Neural cell (in vitro differentiated cells): ENCODE data around the gene ATP5F1E. TPM values are rescaled to one million over a fixed set of nuclear protein-coding genes. Genes with fewer than 3 reads are reported as not detected.

Experiments
- H2AFZ ChIP-seq: fragments of 200-600, 300-800 bp; sonication (generic), shearing (Covaris generic); 2 replicates; pipeline ENCODE4 v1.6.0; 2014; ENCODE audit warnings: low read depth, mild to moderate bottlenecking, antibody characterized with exemption, low read length, moderate library complexity
- H3F3A ChIP-seq: fragments of 200-600 bp; shearing (Covaris generic); 2 replicates; pipeline ENCODE4 v1.6.1; 2016; ENCODE audit warnings: mild to moderate bottlenecking, moderate library complexity, mixed read lengths, antibody characterized with exemption, low read length; ENCODE audit not compliant: insufficient read depth, poor library complexity, severe bottlenecking
- H3K27ac ChIP-seq: fragments of 200-600, 300-800 bp; sonication (generic), shearing (Covaris generic); 2 replicates; pipeline ENCODE4 v1.5.1; 2014; ENCODE audit warnings: mild to moderate bottlenecking, low read length, moderate library complexity
- H3K27me3 ChIP-seq: fragments of 300-800, 200-600 bp; sonication (generic), shearing (Covaris generic); 2 replicates; pipeline ENCODE4 v1.6.0; 2014; ENCODE audit warnings: mild to moderate bottlenecking, low read depth, low read length, moderate library complexity; ENCODE audit not compliant: insufficient read depth
- H3K36me3 ChIP-seq: fragments of 300-800, 200-600 bp; sonication (generic), shearing (Covaris generic); 2 replicates; pipeline ENCODE4 v1.5.1; 2014; ENCODE audit warnings: mild to moderate bottlenecking, antibody characterized with exemption, low read length, moderate library complexity; ENCODE audit not compliant: insufficient read depth
- H3K4me2 ChIP-seq: fragments of 300-800, 200-600 bp; sonication (generic), shearing (Covaris generic); 2 replicates; pipeline ENCODE4 v1.6.0; 2014; ENCODE audit warnings: mild to moderate bottlenecking, low read length
- H3K4me3 ChIP-seq: fragments of 300-800, 200-600 bp; sonication (generic), shearing (Covaris generic); 2 replicates; pipeline ENCODE4 v1.5.1; 2014; ENCODE audit warnings: mild to moderate bottlenecking, low read length, moderate library complexity
- H3K79me2 ChIP-seq: fragments of 200-600 bp; shearing (Covaris generic); replicated peaks from 2 replicates; pipeline ENCODE4 v1.6.0; 2014; ENCODE audit warnings: mild to moderate bottlenecking, low read length, moderate library complexity; ENCODE audit not compliant: insufficient read depth
- H3K9ac ChIP-seq: fragments of 300-800, 200-600 bp; sonication (generic), shearing (Covaris generic); 2 replicates; pipeline ENCODE4 v1.6.1; 2016; ENCODE audit warnings: mild to moderate bottlenecking, low read length, mixed read lengths
- H3K9me2 ChIP-seq: fragments of 200-600 bp; shearing (Covaris generic); 2 replicates; pipeline ENCODE4 v1.6.1; 2016; ENCODE audit warnings: mild to moderate bottlenecking, low read length, mixed read lengths; ENCODE audit not compliant: insufficient read depth
- H3K9me3 ChIP-seq: fragments of 200-600, 300-800 bp; sonication (generic), shearing (Covaris generic); 2 replicates; pipeline ENCODE4 v1.6.1; 2016; ENCODE audit warnings: mild to moderate bottlenecking, mixed run types, low read length, moderate library complexity, mixed read lengths
- H4K20me1 ChIP-seq: fragments of 200-600 bp; shearing (Covaris generic); 2 replicates; pipeline ENCODE4 v1.6.1; 2016; ENCODE audit warnings: mild to moderate bottlenecking, mixed run types; ENCODE audit not compliant: insufficient read depth
- CTCF ChIP-seq: fragments of 450-650 bp; IDR thresholded peaks from 2 replicates; pipeline ENCODE4 v1.5.1; 2014; ENCODE audit warnings: antibody characterized with exemption, mild to moderate bottlenecking, moderate library complexity; ENCODE audit not compliant: poor library complexity, severe bottlenecking
- EP300 ChIP-seq: fragments of 450-650 bp; conservative IDR thresholded peaks from 2 replicates; pipeline ENCODE4 v1.6.1; 2014; ENCODE audit warnings: antibody characterized with exemption, mild to moderate bottlenecking, moderate library complexity; ENCODE audit not compliant: poor library complexity, severe bottlenecking
- EZH2 ChIP-seq: fragments of 200-600, 300-800 bp; shearing (Covaris generic), sonication (generic); IDR thresholded peaks from 2 replicates; pipeline ENCODE4 v1.6.1; 2014; ENCODE audit warnings: antibody characterized with exemption, low read length, borderline replicate concordance, mild to moderate bottlenecking; ENCODE audit not compliant: insufficient read depth, poor library complexity, severe bottlenecking
- MXI1 ChIP-seq: fragments of 450-650 bp; conservative IDR thresholded peaks from 2 replicates; pipeline ENCODE4 v1.6.1; 2014; ENCODE audit warnings: antibody characterized with exemption, mild to moderate bottlenecking; ENCODE audit not compliant: poor library complexity, severe bottlenecking
- POLR2AphosphoS5 ChIP-seq: IDR thresholded peaks from 2 replicates; pipeline ENCODE4 v1.6.1; 2012
- RAD21 ChIP-seq: fragments of 450-650 bp; conservative IDR thresholded peaks from 2 replicates; pipeline ENCODE4 v1.6.1; 2014; ENCODE audit warnings: antibody characterized with exemption, mild to moderate bottlenecking, moderate library complexity
- REST ChIP-seq: IDR thresholded peaks from 2 replicates; pipeline ENCODE4 v1.6.1; 2012; ENCODE audit warnings: borderline replicate concordance
- SMC3 ChIP-seq: fragments of 450-650 bp; conservative IDR thresholded peaks from 2 replicates; pipeline ENCODE4 v1.6.1; 2014; ENCODE audit warnings: antibody characterized with exemption, mild to moderate bottlenecking, moderate library complexity; ENCODE audit not compliant: poor library complexity
- TAF1 ChIP-seq: IDR thresholded peaks from 2 replicates; pipeline ENCODE4 v1.6.1; 2012; ENCODE audit warnings: low read depth
- polyA plus RNA-seq: library from polyadenylated mRNA; depleted of rRNA; stranded (reverse); fragments of >200 nt; gene quantifications from 2 replicates; pipeline ENCODE4 v1.2.3, GENCODE V29; 2014

Gene ATP5F1E
- polyA plus RNA-seq, 1 donor from 2014 or later: 133 TPM

DNA sequence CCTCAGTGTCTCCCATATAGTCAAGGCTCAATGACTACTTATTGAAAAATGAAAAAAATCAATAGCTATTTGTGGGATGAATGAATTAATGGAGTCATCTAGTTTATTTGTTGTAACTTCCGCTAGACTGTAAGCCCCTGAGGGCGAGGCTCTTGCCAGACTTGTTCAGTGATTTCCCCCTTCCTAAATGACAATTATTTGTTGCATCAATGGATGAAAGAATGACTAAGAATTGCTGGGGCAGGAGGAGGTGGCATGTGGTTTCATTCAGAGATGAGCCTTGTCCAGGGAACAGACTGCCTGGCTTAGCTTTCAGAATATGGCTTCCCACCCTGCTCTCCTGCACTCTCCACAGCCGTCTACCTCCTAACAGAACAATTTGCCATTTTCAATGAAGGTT is 11.6 kb upstream of the ATP5F1E start:
- Histone ChIP-seq H3K27me3 (no peaks in the 10 kb centered on the region), H2AFZ (no peak overlapping the region), H3K4me2 (no peak overlapping the region), H3K9me2 (no peaks in the 10 kb centered on the region), H3K9me3 (no peaks in the 10 kb centered on the region), H3K36me3 (no peaks in the 10 kb centered on the region), H3K79me2 (no peaks in the 10 kb centered on the region), H3K9ac (no peak overlapping the region), H3K4me3 (no peak overlapping the region), H3F3A (no peaks in the 10 kb centered on the region), H3K27ac (peak overlapping the region; percentile 46), H4K20me1 (no peaks in the 10 kb centered on the region)
- TF ChIP-seq SMC3 (no peak), TAF1 (no peak), POLR2AphosphoS5 (no peak), RAD21 (no peak), MXI1 (no peak), EP300 (no peak)

- no peaks in the 10 kb centered on the region for H3F3A ChIP-seq
- H2AFZ ChIP-seq: no peak overlapping the region
- H3K4me2 ChIP-seq: no peak overlapping the region
- no peaks in the 10 kb centered on the region for H4K20me1 ChIP-seq
- no peaks in the 10 kb centered on the region for H3K79me2 ChIP-seq
- TF ChIP-seq CTCF (no peak), REST (no peak), EZH2 (no peak), TAF1 (no peak), SMC3 (no peak), MXI1 (no peak), RAD21 (no peak), EP300 (no peak), POLR2AphosphoS5 (no peak)
- no peaks in the 10 kb centered on the region for H3K9me3 ChIP-seq
- H3K27ac ChIP-seq: peak overlapping the region; percentile 46
- no peaks in the 10 kb centered on the region for H3K9me2 ChIP-seq
- peak overlapping the region; percentile 72 for H3K4me3 ChIP-seq
- H3K9ac ChIP-seq: peak overlapping the region; percentile 58
- no peaks in the 10 kb centered on the region for H3K36me3 ChIP-seq
- H3K27me3 ChIP-seq: no peaks in the 10 kb centered on the region
Observed at GRCh38 chr20:59042796-59043631, 10.9 kb upstream of the ATP5F1E start.
